HG02571 (cell line): ENCODE data around the gene TNNT1.

Experiments
- ATAC-seq: cut with Tn5 transposase; IDR thresholded peaks from one replicate; pipeline ENCODE4 v1.9.1; 2021; ENCODE audit warnings: mild to moderate bottlenecking, moderate library complexity; ENCODE audit not compliant: unreplicated experiment

TNNT1 gene

DNA sequence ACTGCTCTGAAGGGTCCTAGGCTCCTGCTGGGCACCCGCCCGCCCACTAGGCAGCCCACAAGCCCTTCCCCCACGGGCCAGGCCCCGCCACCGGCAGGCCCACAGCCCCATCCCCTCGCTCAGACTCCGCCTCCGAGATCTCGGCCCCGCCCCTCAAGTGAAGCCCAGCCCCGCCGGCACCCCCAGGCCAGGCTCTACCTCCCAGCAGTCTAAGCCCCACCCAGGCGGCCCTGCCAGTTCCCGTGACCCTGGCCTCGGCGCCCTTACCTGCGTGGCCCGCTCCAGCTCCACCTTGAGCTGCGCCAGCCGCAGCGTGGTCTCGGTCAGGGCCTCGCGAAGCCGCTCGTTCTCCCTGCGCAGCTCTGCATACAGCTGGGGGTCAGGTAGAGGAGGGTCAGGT is 57.1 kb downstream of the TNNT1 start:
- no peak for ATAC-seq

DNA sequence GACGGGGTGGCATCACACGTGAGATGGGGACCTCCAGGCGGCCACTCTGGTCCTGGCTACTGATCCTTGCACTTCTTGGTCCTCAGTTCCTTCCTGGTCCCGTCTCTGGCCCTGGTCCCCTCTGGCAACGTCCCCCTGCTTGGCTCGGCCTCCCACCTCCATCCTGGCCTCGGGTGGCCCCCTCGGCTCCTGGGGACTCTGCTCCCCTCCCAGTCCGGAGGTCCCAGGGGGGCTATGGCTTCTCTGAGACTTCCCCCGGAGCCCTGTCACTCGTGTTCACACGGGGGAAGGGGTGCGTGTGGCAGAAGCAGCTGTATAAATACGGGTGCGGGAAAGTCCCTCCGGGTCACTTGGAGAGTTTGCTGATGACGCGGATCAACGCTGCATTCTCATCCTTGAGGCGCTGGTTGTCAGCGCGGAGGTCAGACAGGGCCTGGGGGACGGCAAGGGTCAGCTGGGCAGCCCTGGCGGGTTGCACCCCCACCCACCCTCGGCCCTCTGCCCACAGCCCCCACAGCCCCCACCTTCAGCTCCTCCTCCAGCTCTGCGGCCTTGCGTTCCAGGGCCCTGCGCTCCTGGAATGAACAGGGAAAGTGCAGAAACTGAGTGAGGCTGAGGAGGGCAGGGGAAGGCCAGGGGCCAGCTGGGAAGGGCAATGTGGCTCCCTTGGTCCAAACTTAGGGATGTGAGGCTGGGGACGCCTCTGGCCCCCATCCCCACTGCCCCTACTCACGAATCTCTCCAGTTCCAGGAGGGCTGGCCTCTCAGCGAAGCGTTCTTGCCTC is 57.7 kb downstream of the TNNT1 start:
- no peak for ATAC-seq

DNA sequence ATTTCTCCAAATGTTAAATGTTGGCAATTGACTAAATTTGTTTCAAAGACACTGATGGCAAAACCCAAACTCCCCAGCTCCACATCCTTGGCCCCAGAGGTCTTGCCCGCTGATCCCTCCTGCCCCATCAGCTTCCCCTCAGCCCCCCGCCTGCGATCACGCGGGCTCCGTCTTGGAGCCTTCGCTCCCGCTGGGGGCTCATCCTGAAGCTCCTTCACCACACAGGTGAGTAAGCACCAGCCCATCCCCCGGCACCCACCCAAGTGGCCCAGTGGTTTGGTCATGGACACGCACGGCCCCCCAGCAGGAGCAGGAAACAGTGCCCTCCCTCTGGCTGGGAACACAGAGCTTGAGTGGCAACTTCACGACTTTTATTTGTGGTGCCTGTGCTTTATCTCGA is 58.4 kb downstream of the TNNT1 start:
- ATAC-seq: no peak

DNA sequence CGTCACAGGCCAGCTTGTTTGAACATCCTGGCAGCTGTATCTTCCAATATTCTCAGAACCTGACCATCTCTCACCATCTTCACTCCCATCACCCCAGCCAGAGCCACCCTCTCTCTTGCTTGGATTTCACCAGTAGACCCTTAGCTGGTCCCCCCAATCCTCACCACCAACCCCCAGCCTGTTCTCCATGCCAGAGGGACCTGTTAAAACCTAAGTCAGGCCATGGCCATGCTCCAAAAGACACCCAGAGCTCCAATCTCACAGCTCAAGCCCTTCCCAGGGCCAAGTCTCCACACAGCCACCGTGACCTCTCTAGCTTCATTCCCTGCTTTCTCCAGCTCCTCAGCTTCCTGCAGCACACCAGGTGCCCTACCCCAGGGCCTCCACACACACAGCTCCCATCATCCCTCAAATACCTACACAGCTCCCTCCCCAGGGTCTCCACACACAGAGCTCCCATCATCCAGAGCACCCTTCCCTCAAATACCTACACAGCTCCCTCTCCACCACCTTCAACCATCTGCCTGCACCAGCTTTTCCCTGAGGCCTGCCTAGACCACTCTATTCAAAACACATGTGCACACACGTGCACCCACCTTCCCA is 59.6 kb downstream of the TNNT1 start:
- no peak for ATAC-seq

DNA sequence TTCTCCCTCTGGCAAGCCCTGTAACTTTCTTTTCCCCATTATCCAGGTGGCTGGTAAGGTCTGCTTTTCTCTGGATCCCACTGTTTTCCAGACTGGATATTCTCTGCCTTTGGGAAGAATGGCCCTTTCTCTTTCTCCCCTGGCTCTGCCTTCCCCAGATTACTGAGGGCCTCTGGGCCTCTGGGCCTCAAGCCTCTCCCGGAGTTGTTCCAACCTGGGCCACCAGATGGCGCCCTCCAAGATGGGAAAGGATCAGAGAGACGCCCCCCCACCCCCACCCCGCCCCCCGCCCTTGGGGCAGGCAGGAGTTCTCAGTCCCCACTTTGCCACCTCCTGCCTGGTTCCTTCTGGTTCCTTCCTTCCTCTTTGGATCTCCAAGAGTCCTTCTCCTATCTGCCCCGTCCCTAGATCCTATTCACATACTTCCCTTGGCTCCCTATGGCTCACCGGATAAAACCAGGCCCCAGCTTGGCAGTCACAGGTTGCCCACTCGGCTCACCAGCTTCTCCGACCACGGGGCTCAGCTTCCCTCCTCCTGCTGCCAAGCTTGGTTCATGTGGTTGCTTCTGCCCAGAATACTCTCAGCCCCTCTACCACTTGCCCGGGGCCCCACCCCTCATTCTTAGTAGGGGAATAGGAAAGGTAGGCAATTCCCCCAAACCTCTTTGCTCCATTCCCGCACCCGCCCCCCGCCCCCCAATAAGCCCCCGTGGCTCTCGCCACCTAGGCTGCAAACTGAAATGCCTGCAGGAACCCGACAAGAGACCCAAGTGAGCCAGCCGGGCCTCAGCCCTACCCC is 60.3 kb downstream of the TNNT1 start:
- no peak for ATAC-seq

DNA sequence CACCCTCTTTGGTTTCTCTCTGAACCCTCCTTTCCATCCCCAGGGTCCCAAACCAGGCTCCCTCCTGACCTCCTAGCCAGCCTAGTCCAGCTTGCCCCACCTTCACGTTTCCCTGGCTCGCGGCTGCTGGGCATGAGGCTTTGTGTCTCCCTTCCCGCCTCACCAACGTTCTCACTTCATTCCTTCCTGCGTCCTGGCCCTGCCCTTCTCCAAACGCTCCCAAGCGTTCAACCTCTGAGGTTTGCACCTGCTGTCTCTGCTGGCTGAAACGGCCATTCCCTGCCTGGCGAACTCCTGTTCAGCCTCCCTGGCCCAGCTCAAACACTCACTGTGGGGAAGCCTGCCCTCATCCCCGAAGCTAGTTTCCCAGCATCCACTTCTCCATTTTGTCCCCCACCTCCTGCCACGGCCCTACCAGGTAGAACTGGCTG is 61.0 kb downstream of the TNNT1 start:
- ATAC-seq: no peak

DNA sequence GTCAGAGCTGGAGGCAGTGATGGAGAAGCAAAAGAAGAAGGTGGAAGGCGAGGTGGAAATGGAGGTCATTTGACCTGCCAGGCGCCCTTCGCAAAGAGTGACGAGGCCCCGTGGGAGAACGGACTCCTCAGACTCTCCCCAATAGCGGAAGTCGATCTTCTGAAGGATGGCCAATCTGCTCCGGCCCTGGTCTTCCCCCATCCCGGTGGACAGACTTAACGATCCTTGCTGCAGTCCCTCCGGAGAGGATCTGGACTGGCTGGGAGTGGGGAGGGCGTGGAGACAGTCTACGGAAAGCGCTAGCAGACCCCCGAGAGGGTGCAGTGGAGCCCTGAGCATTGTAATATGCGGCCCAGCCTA is 61.5 kb downstream of the TNNT1 start:
- no peak for ATAC-seq

DNA sequence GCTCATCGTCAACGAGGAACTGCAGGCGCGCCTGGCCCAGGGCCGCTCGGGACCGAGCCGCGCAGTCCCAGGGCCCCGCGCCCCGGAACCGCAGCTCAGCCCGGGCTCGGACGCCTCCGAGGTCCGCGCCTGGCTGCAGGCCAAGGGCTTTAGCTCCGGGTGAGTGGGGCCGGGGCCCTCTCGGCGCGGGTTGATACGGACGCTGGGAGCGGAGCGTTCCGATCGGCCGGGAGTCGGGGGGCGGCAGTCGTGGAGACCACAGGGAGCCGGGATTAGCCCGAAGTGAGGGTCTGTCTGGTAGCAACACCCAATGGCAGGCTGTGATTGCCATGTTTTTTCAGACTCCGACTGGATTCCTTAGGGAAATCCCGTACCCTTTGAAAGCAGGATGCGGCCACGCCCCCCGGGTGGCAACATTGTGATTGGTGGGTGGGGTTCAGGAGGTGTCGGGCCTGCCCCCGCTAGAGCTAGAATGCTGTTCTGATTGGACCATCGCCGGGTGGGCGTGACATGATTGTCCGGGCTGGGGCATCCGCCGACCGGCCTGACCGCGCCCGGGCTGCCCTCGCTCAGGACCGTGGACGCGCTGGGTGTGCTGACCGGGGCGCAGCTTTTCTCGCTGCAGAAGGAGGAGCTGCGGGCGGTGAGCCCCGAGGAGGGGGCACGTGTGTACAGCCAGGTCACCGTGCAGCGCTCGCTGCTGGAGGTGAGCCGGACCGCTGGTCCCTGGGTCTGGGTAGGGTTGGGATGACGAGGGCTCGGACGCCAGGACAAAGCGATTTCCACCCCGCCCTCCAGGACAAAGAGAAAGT is 62.1 kb downstream of the TNNT1 start:
- ATAC-seq: peak; percentile 59

DNA sequence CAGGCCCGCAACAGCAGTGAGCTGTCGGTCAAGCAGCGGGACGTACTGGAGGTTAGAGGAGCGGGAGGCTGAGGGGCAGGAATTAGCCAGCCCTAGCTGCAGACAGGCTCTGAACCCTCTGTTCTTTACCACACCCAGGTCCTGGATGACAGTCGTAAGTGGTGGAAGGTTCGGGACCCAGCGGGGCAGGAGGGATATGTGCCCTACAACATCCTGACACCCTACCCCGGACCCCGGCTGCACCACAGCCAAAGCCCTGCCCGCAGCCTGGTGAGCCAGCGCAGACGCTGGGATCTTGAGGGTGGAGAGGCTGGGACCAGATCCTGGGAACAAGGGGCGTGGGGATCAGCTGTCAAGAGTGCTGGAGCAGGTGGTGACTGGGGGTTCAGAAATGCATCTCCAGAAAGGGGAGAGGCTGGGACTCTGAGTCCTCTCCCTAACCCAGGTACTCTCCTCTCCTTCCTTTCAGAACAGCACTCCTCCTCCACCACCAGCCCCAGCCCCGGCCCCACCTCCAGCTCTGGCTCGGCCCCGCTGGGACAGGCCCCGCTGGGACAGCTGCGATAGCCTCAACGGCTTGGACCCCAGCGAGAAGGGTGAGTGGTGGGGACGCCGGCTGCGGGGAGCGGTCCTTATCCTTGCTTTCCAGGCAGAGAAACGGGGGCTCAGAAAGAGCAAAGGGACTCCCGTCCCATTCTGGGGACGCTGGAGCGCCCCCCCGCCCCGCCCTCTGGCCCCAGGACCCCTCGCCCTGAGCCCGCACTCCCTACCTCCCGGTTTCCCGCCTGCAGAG is 62.9 kb downstream of the TNNT1 start:
- ATAC-seq: no peak

DNA sequence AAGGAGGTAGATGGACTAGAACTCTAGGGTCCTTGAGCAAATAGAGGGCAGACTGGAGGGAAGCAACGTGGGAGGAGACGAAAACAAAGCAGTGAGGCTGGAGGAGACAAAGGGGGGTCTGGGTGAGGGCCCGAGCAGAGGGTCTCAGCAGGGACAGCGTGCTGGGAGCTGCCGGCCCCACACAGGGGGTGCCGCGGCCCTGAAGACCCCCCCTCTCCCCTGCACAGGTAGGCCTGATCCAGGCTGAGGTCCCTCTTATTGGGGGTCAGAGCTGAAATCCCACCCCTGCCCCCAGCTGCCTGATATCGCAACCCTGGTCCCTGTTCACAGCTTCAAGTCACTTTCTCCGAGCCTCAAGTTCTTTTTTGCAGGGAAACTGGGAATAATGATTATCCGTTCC is 64.6 kb downstream of the TNNT1 start:
- no peak for ATAC-seq

DNA sequence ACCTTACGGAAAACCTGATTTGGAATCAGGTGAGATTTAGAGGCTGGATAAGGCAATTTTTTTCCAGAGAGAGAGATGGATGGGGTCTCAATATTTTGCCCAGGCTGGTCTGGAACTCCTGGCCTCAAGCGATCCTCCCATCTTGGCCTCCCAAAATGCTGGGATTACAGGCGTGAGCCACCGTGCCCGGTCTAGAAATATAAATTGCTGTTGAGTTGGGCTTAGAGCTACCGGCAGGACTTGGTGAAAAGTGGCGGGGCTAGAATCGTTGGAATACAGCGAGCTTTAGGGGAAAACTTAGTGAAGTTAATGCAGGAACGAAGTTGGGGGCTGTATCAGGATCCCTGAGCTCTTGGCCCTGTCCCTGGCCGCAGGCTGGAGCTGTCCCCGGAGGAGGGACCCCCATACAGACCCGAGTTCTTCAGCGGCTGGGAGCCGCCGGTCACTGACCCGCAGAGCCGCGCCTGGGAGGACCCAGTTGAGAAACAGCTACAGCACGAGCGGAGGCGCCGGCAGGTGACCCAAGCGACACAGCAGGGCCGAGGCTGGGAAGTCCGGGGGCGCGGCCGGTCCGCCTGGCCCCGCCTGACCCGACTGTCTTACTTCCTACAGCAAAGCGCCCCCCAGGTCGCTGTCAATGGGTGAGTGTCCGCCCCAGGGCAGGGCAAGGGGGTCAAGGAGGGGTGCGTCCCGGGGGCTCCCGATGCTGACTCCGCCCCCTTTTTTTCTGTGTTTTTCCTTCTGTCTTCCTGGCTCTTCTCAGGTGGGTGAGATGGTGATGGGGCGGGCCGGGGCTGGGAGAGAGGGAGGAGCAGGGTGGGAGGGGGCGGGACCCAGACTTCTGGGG is 65.8 kb downstream of the TNNT1 start:
- no peak for ATAC-seq
